GM12878 (cell line): ENCODE results near the gene TEX54. TPM values are rescaled to one million over a fixed set of nuclear protein-coding genes. Genes with fewer than 3 reads are reported as not detected.

Experiments
- ATF3 ChIP-seq: IDR thresholded peaks from 2 replicates; pipeline ENCODE4 v1.6.1; 2011; ENCODE audit warnings: low read depth, mild to moderate bottlenecking, low read length, moderate library complexity, borderline replicate concordance; ENCODE audit errors: extremely low read depth
- ATF7 ChIP-seq: fragments of 450-650 bp; IDR thresholded peaks from 2 replicates; pipeline ENCODE4 v1.6.1; 2016; ENCODE audit warnings: low read depth, mild to moderate bottlenecking
- BCL3 ChIP-seq: IDR thresholded peaks from 2 replicates; pipeline ENCODE4 v1.6.1; 2011; ENCODE audit warnings: borderline replicate concordance, low read depth, mild to moderate bottlenecking, moderate library complexity, low read length; ENCODE audit not compliant: insufficient read depth, poor library complexity, severe bottlenecking
- CBX5 ChIP-seq: sonication (generic); IDR thresholded peaks from 2 replicates; pipeline ENCODE4 v1.6.1; 2016; ENCODE audit warnings: low read depth, moderate library complexity, mild to moderate bottlenecking, inconsistent platforms
- CEBPB ChIP-seq, 2 experiments: fragments of 150-350 bp in 1 of 2; IDR thresholded peaks; 2 replicates each; pipeline ENCODE4 v1.6.1; 2012 to 2014; ENCODE audit warnings: low read depth in 2 of 2, low read length in 2 of 2, borderline replicate concordance in 1 of 2, inconsistent platforms in 1 of 2
- CHD1 ChIP-seq: IDR thresholded peaks from 2 replicates; pipeline ENCODE4 v1.6.1; 2012; ENCODE audit warnings: low read depth, low read length, improper control_type of control experiment
- DPF2 ChIP-seq: fragments of 450-650 bp; IDR thresholded peaks from 2 replicates; pipeline ENCODE4 v1.6.1; 2017; ENCODE audit warnings: mild to moderate bottlenecking
- FOXK2 ChIP-seq: fragments of 450-650 bp; IDR thresholded peaks from 2 replicates; pipeline ENCODE4 v1.6.1; 2017; ENCODE audit warnings: mild to moderate bottlenecking, moderate library complexity
- IRF5 ChIP-seq: fragments of 450-650 bp; IDR thresholded peaks from 2 replicates; pipeline ENCODE4 v1.6.1; 2017; ENCODE audit warnings: borderline replicate concordance
- KDM1A ChIP-seq: fragments of 200-600 bp; sonication (generic); IDR thresholded peaks from 2 replicates; pipeline ENCODE4 v1.6.1; 2016; ENCODE audit warnings: borderline replicate concordance
- MTA2 ChIP-seq: fragments of 450-650 bp; IDR thresholded peaks from 2 replicates; pipeline ENCODE4 v1.6.1; 2016; ENCODE audit warnings: low read depth, mild to moderate bottlenecking, moderate library complexity
- NFYA ChIP-seq: IDR thresholded peaks from 2 replicates; pipeline ENCODE4 v1.6.1; 2011; ENCODE audit warnings: low read depth, mild to moderate bottlenecking, low read length, improper control_type of control experiment, borderline replicate concordance
- NR2C2 ChIP-seq: IDR thresholded peaks from 2 replicates; pipeline ENCODE4 v1.6.1; 2011; ENCODE audit warnings: borderline replicate concordance, low read depth; ENCODE audit not compliant: control insufficient read depth, insufficient read length
- NR2F1 ChIP-seq: fragments of 450-650 bp; conservative IDR thresholded peaks from 2 replicates; pipeline ENCODE4 v1.6.1; 2017; ENCODE audit warnings: mild to moderate bottlenecking
- PBX3 ChIP-seq: IDR thresholded peaks from 2 replicates; pipeline ENCODE4 v1.6.1; 2011; ENCODE audit warnings: mild to moderate bottlenecking, low read depth, low read length, moderate library complexity; ENCODE audit not compliant: insufficient replicate concordance
- PKNOX1 ChIP-seq: fragments of 450-650 bp; IDR thresholded peaks from 2 replicates; pipeline ENCODE4 v1.6.1; 2016; ENCODE audit warnings: mild to moderate bottlenecking
- POLR2AphosphoS2 ChIP-seq: IDR thresholded peaks from 2 replicates; pipeline ENCODE4 v1.6.1; 2011; ENCODE audit warnings: low read depth, mild to moderate bottlenecking, low read length, improper control_type of control experiment, moderate library complexity
- RUNX3 ChIP-seq: IDR thresholded peaks from 2 replicates; pipeline ENCODE4 v1.6.1; 2012; ENCODE audit warnings: low read length, inconsistent platforms
- SREBF1 ChIP-seq: IDR thresholded peaks from 2 replicates; pipeline ENCODE4 v1.6.1; 2012; ENCODE audit warnings: mild to moderate bottlenecking, low read length
- TCF12 ChIP-seq: IDR thresholded peaks from 2 replicates; pipeline ENCODE4 v1.6.1; 2011; ENCODE audit warnings: low read depth, mild to moderate bottlenecking, low read length
- TCF3 ChIP-seq: IDR thresholded peaks from 2 replicates; pipeline ENCODE4 v1.6.1; 2012; ENCODE audit warnings: low read depth, mild to moderate bottlenecking, low read length, borderline replicate concordance; ENCODE audit not compliant: insufficient read depth
- ZNF622 ChIP-seq: fragments of 450-650 bp; IDR thresholded peaks from 2 replicates; pipeline ENCODE4 v1.6.1; 2017; ENCODE audit warnings: mild to moderate bottlenecking, inconsistent platforms
- ZZZ3 ChIP-seq: IDR thresholded peaks from 2 replicates; pipeline ENCODE4 v1.6.1; 2011; ENCODE audit warnings: low read depth; ENCODE audit not compliant: control insufficient read depth, insufficient read length
- polyA plus RNA-seq, 11 experiments: library from polyadenylated mRNA; depleted of rRNA in 4 of 11; unstranded in 6 of 11; stranded (reverse) in 5 of 11; fragments of >200 nt; fragmentation: Nextera tagmentation in 4 of 11; fragmentation: Illumina TruSeq in 1 of 11; extraction: Ambion mirVana in 4 of 11; extraction: Trizol in 1 of 11; gene quantifications; 1 replicate in 1 of 11; 2 replicates in 10 of 11; pipeline versions ENCODE4 v1.2.1 to v1.2.3, GENCODE V29; 2011 to 2016; ENCODE audit warnings: inconsistent platforms in 2 of 11, missing spikeins in 2 of 11, low read depth in 1 of 11
- total RNA-seq, 4 experiments: library from RNA; depleted of rRNA in 3 of 4; stranded (reverse); fragments of >200 nt in 3 of 4; fragmentation: Illumina TruSeq in 1 of 4; extraction: Trizol in 1 of 4; gene quantifications; 2 replicates each; pipeline versions ENCODE4 v1.2.1 to v1.2.3, GENCODE V29; 2013 to 2021

The TEX54 gene
- total and polyA plus RNA-seq, 10 of the 15 experiments (the other 5 are each of a cell fraction or from before 2014, with no cell fraction given) = 0.38 to 0.68 (median 0.51) TPM; not detected in 7

GRCh38 chr11:62805076-62805892 lies 27.4 kb downstream of the TEX54 start, which contains the start of gene NXF1 (continued):
- TF ChIP-seq BCL3 (peak; percentile 63), NR2C2 (no peak), FOXK2 (0 out of 2 replicates have a peak, but pooled peaks have one; percentile 10), RUNX3 (peak; percentile 3; the same call in 1 of the 2 replicates), NFYA (no peak), CEBPB (IDR thresholded peaks at IDR 0.05; ENCODE audit: borderline replicate concordance in 1 of 2, low read depth in 2 of 2, low read length in 2 of 2) (no peak), IRF5 (no peak), PKNOX1 (peak; percentile 58), KDM1A (no peak), PBX3 (peak; percentile 55), ATF7 (no peak), TCF12 (peak; percentile 91; the same call in 1 of the 2 replicates), SREBF1 (no peak), ZNF622 (no peak), ZZZ3 (no peak), DPF2 (peak; percentile 85), CHD1 (peak; percentile 83), TCF3 (peak; percentile 94), ATF3 (no peak), CBX5 (no peak), NR2F1 (peak; percentile 72), MTA2 (no peak), POLR2AphosphoS2 (peak; percentile 100)
